ENCODE results near the gene FAXDC2. TPM values are rescaled to one million over a fixed set of nuclear protein-coding genes. Genes with fewer than 3 reads are reported as not detected.
A peak's percentile ranks its signal among the peaks of the same experiment; 100 is the strongest.

FAXDC2 gene
- total RNA-seq, 1 donor from 2014 or later: 25.3 TPM

DNA sequence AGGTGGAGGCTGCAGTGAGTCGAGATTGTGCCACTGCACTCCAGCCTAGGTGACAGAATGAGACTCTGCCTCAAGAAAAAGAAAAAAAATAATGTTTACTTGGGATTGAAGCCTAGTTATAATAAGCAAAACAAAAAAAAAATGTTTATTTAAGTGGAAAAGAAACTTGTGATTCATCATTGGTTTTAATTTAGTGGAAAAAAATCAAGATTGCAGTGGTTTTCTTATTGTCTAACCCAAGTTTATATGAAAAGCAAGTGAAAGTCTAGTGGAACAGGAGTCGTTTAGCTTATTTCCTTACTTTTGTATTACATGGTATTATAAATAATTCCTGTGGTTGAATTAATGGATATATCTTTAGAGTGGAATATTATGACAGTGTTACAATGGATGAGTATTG, 16.4 kb upstream of the FAXDC2 start:
- Histone ChIP-seq H3K9me3 (no peaks in the 10 kb centered on the region), H3K27me3 (no peaks in the 10 kb centered on the region), H3K36me3 (peaks cover 40 to 63% of the 10 kb centered on the region in 2 donors), H3K4me3 (no peak overlapping the region), H3K27ac (no peak overlapping the region), H3K4me1 (no peaks in the 10 kb centered on the region)
- no peak for TF ChIP-seq CTCF (IDR thresholded peaks at IDR 0.05)
- intact Hi-C loops (cut with DNase I): no loop called here
- DNase-seq (ENCODE audit: low spot score in 2 of 2): no peak

DNA sequence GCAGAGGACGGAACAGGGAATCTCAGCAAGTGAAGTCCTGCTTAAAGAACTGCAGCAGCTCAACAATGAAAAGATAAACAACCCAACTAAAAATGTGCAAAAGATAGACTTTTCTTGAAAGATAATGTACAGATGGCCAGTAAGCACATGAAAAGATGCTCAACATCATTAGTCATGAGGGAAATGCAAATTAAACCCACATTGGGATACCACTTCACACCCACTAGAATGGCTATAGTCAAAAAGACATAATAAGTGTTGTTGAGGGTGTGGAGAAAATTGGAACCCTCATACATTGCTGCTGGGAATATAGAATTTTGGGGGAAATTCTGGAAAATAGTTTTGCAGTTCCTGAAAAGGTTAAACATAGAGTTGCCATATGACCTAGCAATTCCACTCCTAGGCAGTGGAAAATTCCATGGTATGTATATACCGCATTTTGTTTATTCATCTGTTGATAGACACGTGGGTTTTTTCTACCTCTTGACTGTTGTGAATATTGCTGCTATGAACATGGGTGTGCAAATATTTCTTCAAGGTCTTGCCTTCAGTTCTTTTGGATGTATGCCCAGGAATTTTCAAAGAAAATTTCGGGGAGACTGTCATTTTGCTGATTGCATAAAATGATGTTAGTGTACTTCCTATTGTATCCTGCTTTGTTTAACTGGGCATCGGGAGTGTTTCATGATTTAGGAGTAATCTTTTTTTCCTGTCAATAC, 15.2 kb upstream of the FAXDC2 start:
- peaks cover 29 to 53% of the 10 kb centered on the region in 2 donors for H3K36me3 ChIP-seq

DNA sequence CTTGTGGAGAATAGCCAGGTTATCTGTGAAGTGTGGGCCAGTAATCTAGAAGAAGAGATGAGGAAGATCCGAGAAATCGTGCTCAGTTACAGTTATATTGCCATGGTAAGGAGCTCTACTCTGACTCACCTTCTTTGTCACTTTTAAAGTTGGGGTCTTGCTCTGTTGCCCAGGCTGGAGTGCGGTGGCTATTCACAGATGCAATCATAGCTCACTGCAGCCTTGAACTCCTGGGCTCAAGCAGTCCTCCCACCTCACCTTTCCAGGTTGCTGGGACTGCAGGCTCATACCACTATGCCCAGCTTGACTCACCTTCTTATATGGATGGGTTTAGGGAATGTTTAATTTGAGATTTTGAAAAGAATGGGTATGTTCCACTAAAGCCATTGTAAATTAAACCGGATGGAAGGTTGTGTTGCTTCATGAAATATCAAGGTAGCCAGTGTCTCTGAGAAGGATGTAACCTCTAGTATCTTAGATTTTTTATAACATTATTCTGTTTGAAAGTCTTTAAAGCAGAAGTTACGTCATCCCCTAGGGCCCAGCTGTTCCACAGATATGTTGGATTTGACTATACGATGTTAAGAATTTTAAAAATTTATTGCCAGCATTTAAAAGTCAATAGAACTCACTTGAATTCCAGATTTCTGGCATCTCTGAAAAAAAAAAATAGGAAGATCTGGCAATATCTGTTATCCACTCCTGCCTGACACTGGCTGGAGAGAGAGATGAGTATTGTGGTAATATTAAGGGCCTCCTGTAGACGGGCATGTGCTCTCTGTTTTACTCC, 13.1 kb upstream of the FAXDC2 start:
- no peak for TF ChIP-seq CTCF (IDR thresholded peaks at IDR 0.05)
- Histone ChIP-seq H3K4me3 (no peak overlapping the region), H3K27ac (no peak overlapping the region), H3K4me1 (peaks cover 0 to 17% of the 10 kb centered on the region in 2 donors), H3K9me3 (no peaks in the 10 kb centered on the region), H3K27me3 (no peaks in the 10 kb centered on the region), H3K36me3 (peaks cover 28 to 45% of the 10 kb centered on the region in 2 donors)
- intact Hi-C loops (cut with DNase I): no loop called here
- peak in 1 of 2 donors; percentile 38 for DNase-seq (ENCODE audit: low spot score in 2 of 2)

More for the DNA sequence above, 15.2 kb upstream of the FAXDC2 start:
- Histone ChIP-seq H3K9me3 (no peaks in the 10 kb centered on the region), H3K4me1 (peaks cover 0 to 6% of the 10 kb centered on the region in 2 donors), H3K27ac (no peak overlapping the region), H3K27me3 (no peaks in the 10 kb centered on the region), H3K4me3 (no peak overlapping the region)
- intact Hi-C loops (cut with DNase I): no loop called here
- no peak for TF ChIP-seq CTCF (IDR thresholded peaks at IDR 0.05)
- DNase-seq (ENCODE audit: low spot score in 2 of 2): no peak

DNA sequence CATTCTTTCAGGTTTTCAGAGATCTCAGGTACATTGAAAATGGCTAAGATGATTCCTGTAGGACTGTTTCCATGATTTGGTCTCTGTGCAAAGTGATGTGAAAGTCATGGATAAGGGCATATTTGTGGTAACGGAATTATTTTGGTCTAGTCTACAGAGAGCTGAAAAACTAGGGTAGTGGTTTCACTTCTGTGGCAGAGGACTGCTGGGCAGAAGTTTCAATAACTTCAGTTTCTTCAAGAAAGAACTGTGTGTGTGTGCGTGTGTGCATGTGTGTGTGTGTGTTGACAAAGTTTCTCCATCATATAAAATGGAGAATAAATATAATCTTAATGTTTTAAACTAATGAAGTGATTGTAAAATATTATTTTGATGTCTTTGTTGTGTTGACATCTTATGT, 12.4 kb upstream of the FAXDC2 start:
- Histone ChIP-seq H3K27me3 (no peaks in the 10 kb centered on the region), H3K27ac (no peak overlapping the region), H3K4me3 (no peak overlapping the region), H3K9me3 (no peaks in the 10 kb centered on the region), H3K36me3 (peaks cover 28 to 40% of the 10 kb centered on the region in 2 donors), H3K4me1 (peaks cover 0 to 17% of the 10 kb centered on the region in 2 donors)
- TF ChIP-seq CTCF (IDR thresholded peaks at IDR 0.05): no peak
- DNase-seq (ENCODE audit: low spot score in 2 of 2): peak in 1 of 2 donors; percentile 8
- intact Hi-C loops (cut with DNase I): no loop called here

- no peaks in the 10 kb centered on the region for H3K27me3 ChIP-seq
- H3K4me1 ChIP-seq: peaks cover 0 to 17% of the 10 kb centered on the region in 2 donors
- H3K27ac ChIP-seq: no peak overlapping the region
- H3K9me3 ChIP-seq: no peaks in the 10 kb centered on the region
- no peak for TF ChIP-seq CTCF (IDR thresholded peaks at IDR 0.05)
- peak in 1 of 2 donors; percentile 18 for DNase-seq (ENCODE audit: low spot score in 2 of 2)
- H3K36me3 ChIP-seq: peaks cover 27 to 32% of the 10 kb centered on the region in 2 donors
- no peak overlapping the region for H3K4me3 ChIP-seq
- intact Hi-C loops (cut with DNase I): no loop called here
These were observed 11.5 kb upstream of the FAXDC2 start for GRCh38 chr5:154861946-154862345.
